ENCODE results near the gene INKA1.

INKA1 gene

GRCh38 chr3:49802719-49803464, at the start of gene INKA1:
Gene INKA1 (plus strand): TSS chr3:49803261. CDS start chr3:49803393, 132 bp downstream.
- H3K27ac ChIP-seq = peak within 1 kb of the TSS; percentile 10
- TF ChIP-seq CTCF (IDR thresholded peaks at IDR 0.05; ENCODE audit: low read depth, low read length, missing control alignments) = peak; percentile 93
- peak; percentile 54 for DNase-seq
- in situ Hi-C loops (cut with HindIII; ENCODE audit: low pct_ligation_motif_present, low sequenced_read_pairs) = no loop called here
- H3K36me3 ChIP-seq (replicated peaks) = no peaks in the 10 kb centered on the region
- no peaks in the 10 kb centered on the region for H3K27me3 ChIP-seq (replicated peaks)
- H3K4me3 ChIP-seq (ENCODE audit: low read depth, low read length) = peak within 1 kb of the TSS; percentile 84

- in situ Hi-C loops (cut with HindIII; ENCODE audit: low pct_ligation_motif_present, low sequenced_read_pairs) = no loop called here
- H3K36me3 ChIP-seq (replicated peaks) = no peaks in the 10 kb centered on the region
- no peak for TF ChIP-seq CTCF (IDR thresholded peaks at IDR 0.05; ENCODE audit: low read depth, low read length, missing control alignments)
- no peak for DNase-seq
- H3K4me3 ChIP-seq (ENCODE audit: low read depth, low read length) = no peak overlapping the region
- H3K27ac ChIP-seq = no peak overlapping the region
- no peaks in the 10 kb centered on the region for H3K27me3 ChIP-seq (replicated peaks)
These were observed 48.5 kb upstream of the INKA1 start for GRCh38 chr3:49754536-49754935.

GRCh38 chr3:49756036-49756435, 47.0 kb upstream of the INKA1 start:
- H3K27me3 ChIP-seq (replicated peaks) = no peaks in the 10 kb centered on the region
- TF ChIP-seq CTCF (IDR thresholded peaks at IDR 0.05; ENCODE audit: low read depth, low read length, missing control alignments) = no peak
- no peak overlapping the region for H3K27ac ChIP-seq
- no peaks in the 10 kb centered on the region for H3K36me3 ChIP-seq (replicated peaks)
- no peak overlapping the region for H3K4me3 ChIP-seq (ENCODE audit: low read depth, low read length)
- in situ Hi-C loops (cut with HindIII; ENCODE audit: low pct_ligation_motif_present, low sequenced_read_pairs) = no loop called here
- no peak for DNase-seq

GRCh38 chr3:49757197-49757596, 45.9 kb upstream of the INKA1 start:
- Histone ChIP-seq H3K36me3 (replicated peaks) (no peaks in the 10 kb centered on the region), H3K4me3 (ENCODE audit: low read depth, low read length) (no peak overlapping the region), H3K27me3 (replicated peaks) (no peaks in the 10 kb centered on the region), H3K27ac (no peak overlapping the region)
- in situ Hi-C loops (cut with HindIII; ENCODE audit: low pct_ligation_motif_present, low sequenced_read_pairs) = no loop called here
- no peak for TF ChIP-seq CTCF (IDR thresholded peaks at IDR 0.05; ENCODE audit: low read depth, low read length, missing control alignments)
- no peak for DNase-seq

GRCh38 chr3:49759226-49759625, 43.8 kb upstream of the INKA1 start:
- no peak overlapping the region for H3K4me3 ChIP-seq (ENCODE audit: low read depth, low read length)
- no peak overlapping the region for H3K27ac ChIP-seq
- in situ Hi-C loops (cut with HindIII; ENCODE audit: low pct_ligation_motif_present, low sequenced_read_pairs) = no loop called here
- H3K36me3 ChIP-seq (replicated peaks) = no peaks in the 10 kb centered on the region
- DNase-seq = no peak
- H3K27me3 ChIP-seq (replicated peaks) = no peaks in the 10 kb centered on the region
- TF ChIP-seq CTCF (IDR thresholded peaks at IDR 0.05; ENCODE audit: low read depth, low read length, missing control alignments) = no peak

GRCh38 chr3:49761661-49762060, 41.4 kb upstream of the INKA1 start:
- no peak overlapping the region for H3K27ac ChIP-seq
- no peaks in the 10 kb centered on the region for H3K36me3 ChIP-seq (replicated peaks)
- no peak overlapping the region for H3K4me3 ChIP-seq (ENCODE audit: low read depth, low read length)
- H3K27me3 ChIP-seq (replicated peaks) = no peaks in the 10 kb centered on the region
- DNase-seq = no peak
- TF ChIP-seq CTCF (IDR thresholded peaks at IDR 0.05; ENCODE audit: low read depth, low read length, missing control alignments) = no peak
- in situ Hi-C loops (cut with HindIII; ENCODE audit: low pct_ligation_motif_present, low sequenced_read_pairs) = no loop called here
